ENCODE results near the gene CENPS.
"Not testable (repeated sequence)": the region's sequence is repeated elsewhere in the genome, so short reads cannot be mapped to it uniquely, and the experiment has no call there.

GRCh38 chr1:10418741-10419140 lies 11.5 kb upstream of the CENPS start:
- not testable (repeated sequence) for TF ChIP-seq CTCF (conservative IDR thresholded peaks at IDR 0.05); ZFX (IDR thresholded peaks at IDR 0.05)
